Stimulated activated CD8-positive, alpha-beta memory T cell treated with anti-CD3 and anti-CD28 coated beads, Interleukin-4, amount 100 ng/mL, for 48 hours (primary cell): Measurements from ENCODE around the gene RRAGA.
"Not testable (repeated sequence)": the region's sequence is repeated elsewhere in the genome, so short reads cannot be mapped to it uniquely, and the experiment has no call there.

ENCODE experiments used
- DNase-seq: peaks from one replicate; pipeline ENCODE4 v3.0.0-alpha.2; 2020

RRAGA gene, protein sequence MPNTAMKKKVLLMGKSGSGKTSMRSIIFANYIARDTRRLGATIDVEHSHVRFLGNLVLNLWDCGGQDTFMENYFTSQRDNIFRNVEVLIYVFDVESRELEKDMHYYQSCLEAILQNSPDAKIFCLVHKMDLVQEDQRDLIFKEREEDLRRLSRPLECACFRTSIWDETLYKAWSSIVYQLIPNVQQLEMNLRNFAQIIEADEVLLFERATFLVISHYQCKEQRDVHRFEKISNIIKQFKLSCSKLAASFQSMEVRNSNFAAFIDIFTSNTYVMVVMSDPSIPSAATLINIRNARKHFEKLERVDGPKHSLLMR

DNA sequence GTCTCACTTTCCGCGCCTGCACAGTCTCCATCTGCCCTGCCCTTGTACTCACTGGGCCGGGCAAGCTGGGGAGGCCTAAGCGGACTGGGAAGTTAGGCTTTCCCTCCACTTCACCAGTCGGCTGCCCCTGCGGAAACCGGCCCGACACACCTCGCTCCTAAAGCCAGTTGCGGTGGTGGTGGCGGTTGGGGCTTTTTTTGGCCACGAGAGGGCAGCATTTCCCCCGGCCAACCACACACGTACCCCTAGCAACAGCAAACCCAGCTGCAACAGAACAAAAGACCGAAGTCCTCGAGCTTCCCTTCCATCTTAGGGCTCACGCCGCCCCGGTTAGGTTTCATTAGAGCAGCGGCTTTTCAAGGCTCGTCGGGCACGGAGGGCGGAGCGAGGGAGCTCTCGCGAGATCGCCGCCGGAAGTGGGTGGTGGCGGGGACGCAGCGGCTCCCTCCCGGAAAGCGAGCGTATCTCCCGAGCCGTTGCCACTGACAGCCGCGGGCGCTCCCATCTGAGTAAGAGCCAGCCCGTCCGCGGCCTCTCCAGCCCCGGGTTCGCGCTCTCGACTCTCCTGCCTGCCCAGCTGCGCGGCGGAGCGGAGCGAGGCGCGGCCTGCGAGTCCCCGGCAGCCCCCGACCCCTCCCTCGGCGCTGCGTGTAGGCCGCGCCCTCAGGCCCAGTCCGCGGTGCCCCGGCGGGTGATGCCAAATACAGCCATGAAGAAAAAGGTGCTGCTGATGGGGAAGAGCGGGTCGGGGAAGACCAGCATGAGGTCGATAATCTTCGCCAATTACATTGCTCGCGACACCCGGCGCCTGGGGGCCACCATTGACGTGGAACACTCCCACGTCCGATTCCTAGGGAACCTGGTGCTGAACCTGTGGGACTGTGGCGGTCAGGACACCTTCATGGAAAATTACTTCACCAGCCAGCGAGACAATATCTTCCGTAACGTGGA is at the start of gene RRAGA:
Gene RRAGA (plus strand): TSS at position 462 of the 951 bp plus-strand sequence. CDS start 233 bp downstream, at position 695.
- peak; percentile 95 for DNase-seq

DNA sequence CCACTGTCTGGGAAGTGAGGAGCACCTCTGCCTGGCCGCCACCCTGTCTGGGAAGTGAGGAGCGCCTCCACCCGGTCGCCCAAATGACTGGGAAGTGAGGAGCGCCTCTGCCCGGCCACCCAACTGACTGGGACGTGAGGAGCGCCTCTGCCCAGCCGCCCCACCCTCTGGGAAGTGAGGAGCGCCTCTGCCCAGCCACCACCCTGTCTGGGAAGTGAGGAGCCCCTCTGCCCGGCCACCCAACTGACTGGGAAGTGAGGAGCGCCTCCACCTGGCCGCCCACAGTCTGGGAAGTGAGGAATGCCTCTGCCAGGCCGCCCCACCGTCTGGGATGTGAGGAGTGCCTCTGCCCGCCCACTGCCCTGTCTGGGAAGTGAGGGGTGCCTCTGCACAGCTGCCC is 49.1 kb upstream of the RRAGA start:
- DNase-seq = no peak

DNA sequence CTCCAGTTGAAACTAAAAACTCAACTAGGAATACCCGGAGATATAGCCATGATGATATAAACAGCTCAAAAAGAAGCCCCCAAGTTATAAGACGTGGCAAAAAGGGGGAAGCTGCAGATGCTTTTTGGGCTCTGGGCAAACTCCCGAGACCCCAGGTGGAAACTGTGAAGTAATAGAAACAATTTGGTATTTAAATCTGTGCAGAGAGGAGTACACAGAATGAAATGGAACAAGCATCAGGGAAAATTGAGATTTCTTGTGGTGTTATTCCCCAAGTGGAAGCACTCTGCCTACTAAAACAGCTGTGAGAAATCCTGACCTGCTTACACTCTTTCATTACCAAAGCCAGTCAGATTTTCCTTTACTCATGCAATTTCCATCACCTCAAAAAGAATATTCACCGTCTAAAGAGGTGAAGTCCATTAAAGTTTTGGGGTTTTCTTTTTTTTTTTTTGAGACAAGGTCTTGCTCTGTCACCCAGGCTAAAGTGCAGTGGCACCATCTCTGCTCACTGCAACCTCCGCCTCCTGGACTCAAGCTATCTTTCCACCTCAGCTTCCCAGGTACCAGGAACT is 39.7 kb upstream of the RRAGA start:
- DNase-seq = no peak

DNA sequence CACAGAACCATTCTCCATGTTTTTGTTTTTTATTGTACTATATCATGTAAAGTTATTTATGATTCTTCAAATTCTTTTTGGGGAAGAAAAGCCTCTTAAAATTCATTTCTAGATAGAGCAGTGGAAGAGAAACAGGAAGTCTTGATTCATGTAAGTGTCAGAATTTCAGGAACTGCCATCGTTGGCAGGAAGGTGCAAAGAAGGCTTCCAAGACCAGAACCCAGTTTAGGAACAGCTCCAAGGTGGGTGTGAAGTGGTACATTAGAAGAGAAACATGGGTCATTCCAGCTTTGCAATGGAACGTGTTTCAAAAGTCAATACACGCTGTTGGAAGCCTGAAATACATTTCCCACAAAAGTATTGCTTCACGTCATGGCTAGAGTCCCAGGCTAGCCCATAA is 31.0 kb upstream of the RRAGA start:
- no peak for DNase-seq

DNA sequence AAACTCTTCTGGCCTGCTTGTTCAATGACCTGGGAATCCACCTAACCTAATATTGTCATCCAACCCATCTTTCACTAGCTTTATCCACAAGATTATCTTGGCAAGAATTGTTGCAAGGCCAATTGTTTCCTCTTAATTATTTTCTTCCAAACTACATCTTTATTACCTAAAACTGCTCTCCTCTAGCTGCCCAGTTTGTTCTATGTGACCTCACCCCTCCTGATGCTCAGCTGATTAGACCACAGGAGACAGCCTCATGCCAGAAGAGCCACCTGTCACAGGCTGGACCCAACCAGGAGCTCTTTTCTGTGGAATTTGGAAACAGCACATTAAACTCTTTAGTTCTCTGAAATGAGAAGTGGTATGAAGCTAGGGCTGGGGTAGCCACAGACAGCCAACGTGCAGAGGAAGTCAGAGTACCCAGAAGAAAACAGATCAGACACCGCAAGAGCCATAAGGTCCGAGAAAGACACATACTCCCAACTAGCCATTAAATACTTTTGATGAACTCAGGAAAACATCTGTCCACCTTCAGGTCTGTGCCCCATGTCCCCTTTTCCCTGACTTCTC is 28.3 kb upstream of the RRAGA start:
- DNase-seq = no peak

DNA sequence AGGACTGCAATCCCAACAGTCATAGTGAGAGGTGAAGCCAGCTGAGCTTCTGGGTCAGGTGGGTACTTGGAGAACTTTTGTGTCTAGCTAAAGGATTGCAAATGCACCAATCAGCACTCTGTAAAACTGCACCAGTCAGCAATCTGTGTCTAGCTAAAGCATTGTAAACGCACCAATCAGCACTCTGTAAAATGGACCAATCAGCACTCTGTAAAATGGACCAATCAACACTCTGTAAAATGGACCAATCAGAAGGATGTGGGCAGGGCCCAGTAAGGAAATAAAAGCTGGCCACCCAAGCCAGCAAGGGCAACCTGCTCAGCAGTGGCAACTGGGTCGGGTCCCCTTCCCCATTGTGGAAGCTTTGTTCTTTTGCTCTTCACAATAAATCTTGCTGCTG is 27.6 kb upstream of the RRAGA start:
- DNase-seq = not testable (repeated sequence)

DNA sequence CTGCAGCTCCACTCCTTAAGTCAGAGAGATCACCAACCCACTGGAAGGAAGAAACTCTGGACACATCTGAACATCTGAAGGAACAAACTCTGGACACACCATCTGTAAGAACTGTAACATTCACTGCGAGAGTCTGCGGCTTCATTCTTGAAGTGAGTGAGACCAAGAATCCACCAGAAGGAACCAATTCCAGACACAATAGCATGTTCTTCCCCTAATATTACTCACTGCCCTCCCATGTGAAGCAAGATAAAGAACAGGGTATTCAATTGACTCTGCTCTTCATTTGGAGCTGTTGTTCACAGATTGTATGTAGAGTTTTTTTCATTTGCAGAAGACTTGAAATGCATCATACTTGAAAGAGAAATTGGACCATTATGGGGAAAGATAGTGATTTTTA is 27.0 kb upstream of the RRAGA start:
- DNase-seq = no peak

DNA sequence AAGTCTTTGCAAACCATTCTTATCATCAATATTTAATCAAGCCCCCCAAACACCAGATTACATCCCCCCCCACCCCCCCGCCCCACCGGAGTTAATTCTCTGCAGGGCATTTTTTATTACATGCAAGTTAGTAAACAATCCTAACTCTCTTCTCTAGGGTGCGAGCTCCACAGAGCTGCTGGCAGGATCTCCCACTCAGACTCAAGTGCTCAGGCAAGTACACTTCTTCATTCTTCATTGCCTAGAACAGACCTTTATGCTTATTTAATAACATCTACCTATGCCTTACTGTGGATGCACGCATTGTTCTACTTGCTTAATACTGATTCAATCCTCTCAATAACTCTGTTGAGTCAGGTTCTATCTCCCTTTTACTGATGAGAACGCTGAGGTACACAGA is 26.1 kb upstream of the RRAGA start:
- DNase-seq = no peak

DNA sequence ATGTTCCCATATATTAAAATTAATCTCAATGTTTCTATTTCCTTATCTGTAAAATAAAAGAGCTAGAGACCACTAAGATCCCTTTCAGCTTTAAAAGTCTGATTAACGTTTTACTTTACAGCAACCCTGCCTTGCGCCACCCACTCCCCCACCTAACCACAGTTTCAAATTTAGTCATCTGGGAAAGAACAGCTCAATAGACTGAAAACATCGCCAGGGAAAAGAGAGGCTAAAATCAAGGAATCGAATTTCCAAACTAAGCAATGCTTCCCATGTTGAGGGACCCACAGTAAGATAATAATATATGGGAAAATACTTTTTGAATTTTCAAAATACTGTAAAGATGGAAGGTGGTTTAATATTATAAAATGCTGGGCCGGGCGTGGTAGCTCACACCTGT is 22.9 kb upstream of the RRAGA start:
- DNase-seq = no peak

DNA sequence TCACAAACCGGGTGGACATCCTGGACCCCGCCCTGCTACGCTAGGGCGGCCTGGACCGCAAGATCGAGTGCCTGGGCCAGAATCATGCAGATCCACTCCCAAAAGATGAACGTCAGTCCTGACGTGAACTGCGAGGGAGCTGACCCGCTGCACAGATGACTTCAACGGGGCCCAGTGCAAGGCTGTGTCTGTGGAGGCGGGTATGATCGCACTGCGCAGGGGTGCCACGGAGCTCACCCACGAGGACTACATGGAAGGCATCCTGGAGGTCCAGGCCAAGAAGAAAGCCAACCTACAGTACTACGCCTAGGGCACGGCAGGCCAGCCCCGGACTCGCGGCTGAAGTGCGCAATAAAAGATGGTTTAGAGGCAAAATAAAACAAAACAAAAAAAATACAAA is 21.4 kb upstream of the RRAGA start:
- no peak for DNase-seq

DNA sequence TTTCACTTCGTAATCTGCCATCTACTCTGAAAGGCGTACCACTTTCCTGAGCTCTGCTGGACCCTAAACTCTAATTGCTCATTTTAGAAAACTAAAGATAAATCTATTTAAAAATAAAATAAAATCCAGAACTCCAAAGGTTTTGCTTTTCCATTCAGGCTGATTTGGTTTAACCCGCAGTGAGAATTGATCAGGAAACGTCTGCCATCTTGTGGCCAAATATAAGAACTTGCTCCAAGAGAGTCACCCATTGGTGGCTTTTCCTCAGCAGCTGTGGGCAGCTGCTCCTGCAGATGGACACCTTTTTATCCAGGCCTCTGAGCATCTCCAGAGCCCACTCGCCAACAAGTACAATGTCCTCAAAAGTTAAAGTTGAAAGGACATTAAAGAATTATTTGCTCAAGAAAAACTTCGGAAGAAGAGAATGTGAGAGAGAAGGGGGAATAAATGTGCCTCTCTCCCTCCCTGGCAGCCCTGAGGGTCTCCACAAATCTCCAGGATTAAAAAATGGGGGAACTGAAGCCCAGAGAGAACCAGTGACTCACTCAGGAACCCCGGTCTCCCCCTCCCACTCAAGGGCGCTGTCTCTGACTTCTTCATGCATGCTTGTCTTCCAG is 20.3 kb upstream of the RRAGA start:
- peak; percentile 36 for DNase-seq

DNA sequence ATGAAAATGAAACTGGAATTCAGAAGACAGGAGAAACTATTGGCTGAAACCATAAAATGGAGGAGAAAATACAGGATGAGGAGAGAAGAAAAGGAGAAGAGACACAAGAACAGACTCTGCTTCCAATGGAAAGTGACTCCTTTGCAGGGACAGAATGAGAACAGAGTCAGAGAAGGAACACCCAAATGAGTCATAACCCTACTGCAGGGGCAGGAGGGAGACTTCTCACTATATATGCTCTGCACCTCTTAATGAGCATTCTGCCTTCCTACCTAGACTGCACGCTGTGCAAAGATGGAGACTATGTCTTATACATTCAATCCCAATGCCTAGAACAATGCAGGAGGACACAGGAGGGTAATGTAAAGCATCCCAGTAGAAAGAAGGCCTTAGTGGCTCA is 18.3 kb upstream of the RRAGA start:
- no peak for DNase-seq

DNA sequence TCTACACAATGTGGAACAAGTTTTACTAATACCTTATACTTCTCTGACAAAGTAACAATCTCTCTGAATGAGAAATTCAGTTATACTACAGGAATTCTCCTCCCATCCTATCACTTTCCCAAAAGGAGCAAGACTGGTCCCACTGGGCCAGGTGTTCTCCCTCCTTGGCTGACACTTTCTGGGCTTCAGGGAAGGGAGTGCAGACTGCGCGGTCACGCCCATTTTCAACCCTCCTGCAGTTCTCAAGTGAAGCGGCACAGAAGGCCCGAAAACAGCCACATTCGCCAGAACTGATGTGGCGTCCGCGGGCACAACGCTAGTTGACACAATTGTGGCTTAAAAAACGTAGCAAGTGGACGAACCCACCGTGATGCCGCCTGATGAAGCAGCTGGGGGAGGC is 16.8 kb upstream of the RRAGA start:
- DNase-seq = no peak

DNA sequence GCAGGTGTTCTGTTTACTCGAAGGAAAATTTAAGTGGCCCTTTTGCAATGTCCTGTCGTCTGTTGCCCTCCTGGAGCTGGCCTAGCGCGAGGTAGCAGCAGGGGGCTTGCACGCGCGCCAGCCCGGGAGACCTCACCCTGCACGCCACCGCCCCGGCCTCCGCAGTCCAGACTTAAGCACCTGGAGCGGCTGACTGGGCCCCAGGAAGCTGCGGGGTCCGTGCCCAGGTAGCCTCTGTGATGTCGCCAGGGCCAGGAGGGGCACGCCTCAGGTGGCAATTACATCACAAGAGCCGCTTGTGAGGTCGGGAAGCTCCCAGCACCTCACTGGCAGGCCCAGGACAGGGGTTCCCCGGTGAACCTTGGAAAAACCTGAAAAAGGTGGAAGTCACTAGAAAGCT is 16.2 kb upstream of the RRAGA start, which contains the start of gene SAXO1:
Gene SAXO1 (minus strand): TSS at position 195 of the 400 bp plus-strand sequence. CDS start 301 bp downstream, outside the sequence.
- no peak for DNase-seq

DNA sequence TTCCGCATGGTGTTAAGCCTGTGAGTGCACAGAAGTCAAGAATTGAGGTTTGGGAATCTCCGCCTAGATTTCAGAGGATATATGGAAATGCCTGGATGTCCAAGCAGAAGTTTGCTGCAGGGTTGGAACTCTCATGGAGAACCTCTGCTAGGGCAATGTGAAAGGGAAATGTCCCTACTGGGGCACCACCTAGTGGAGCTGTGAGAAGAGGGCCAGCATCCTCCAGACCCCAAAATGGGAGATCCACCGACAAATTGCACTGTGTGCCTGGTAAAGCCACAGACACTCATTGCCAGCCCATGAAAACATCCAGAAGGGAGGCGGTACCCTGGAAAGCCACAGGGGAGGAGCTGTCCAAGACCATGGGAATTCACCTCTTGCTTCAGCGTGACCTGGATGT is 12.6 kb upstream of the RRAGA start:
- DNase-seq = no peak

DNA sequence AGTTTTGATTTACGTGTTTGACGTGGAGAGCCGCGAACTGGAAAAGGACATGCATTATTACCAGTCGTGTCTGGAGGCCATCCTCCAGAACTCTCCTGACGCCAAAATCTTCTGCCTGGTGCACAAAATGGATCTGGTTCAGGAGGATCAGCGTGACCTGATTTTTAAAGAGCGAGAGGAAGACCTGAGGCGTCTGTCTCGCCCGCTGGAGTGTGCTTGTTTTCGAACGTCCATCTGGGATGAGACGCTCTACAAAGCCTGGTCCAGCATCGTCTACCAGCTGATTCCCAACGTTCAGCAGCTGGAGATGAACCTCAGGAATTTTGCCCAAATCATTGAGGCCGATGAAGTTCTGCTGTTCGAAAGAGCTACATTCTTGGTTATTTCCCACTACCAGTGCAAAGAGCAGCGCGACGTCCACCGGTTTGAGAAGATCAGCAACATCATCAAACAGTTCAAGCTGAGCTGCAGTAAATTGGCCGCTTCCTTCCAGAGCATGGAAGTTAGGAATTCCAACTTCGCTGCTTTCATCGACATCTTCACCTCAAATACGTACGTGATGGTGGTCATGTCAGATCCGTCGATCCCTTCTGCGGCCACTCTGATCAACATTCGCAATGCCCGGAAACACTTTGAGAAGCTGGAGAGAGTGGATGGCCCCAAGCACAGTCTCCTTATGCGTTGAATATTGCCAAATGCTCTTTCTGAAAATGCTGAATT is 850 bp downstream of the RRAGA start:
- DNase-seq = peak; percentile 26

DNA sequence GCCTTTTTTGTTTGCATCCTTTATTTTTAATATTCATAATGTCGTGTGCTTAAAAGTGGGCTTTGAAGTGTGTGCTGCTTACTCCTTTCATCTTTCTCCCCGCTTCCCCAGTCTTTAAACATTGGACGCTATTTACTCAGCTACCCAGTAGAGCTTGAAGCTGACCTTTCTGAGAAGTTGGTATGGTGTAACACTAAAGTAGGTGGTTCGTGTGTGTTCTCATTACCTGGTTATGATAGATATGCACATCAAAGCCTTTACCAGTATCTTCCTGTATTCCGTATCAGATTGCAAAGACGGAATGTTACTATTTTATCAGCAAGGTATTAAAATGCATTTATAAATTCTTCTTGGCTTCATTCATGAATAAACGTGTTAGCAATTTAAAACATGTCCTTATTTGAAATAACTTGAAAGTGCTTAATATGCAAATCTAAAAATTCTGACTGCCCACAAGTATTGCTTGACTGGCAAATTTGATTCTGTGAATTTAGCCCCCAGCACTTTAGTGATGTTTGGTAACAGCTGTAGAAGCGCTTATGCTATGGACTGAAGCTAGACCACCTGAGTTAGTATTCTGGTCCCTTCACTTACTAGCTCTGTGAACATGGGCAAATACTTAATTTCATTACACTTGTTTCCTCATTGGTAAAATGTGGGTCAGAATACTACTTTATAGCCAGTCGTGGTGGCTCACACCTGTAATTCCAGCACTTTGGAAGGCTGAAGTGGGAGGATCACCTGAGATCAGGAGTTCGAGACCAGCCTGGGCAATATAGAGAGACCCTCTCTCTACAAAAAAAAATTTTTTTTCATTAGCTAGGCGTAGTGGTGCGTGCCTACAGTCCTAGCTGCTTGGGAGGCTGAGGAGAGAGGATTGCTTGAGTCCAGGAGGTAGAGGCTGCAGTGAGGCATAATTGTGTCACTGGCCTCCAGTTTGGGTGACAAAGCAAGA is 1.7 kb downstream of the RRAGA start:
- DNase-seq = no peak

DNA sequence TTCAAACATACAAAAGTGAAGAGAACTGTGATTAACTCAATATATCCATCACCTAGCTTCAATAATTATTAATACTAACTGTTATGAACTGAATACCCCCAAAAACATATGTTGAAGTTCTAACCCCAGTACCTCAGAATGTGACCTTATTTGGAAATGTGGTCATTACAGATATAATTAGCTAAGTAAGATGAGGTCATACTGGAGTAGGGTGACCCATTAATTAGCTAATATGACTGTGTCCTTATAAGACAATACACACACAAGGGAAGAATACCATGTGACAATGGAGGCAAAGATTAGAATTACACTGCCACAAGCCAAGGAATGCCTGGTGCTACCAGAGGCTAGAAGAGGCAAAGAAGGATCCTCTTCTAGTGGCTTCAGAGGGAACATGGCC is 7.8 kb downstream of the RRAGA start:
- no peak for DNase-seq

DNA sequence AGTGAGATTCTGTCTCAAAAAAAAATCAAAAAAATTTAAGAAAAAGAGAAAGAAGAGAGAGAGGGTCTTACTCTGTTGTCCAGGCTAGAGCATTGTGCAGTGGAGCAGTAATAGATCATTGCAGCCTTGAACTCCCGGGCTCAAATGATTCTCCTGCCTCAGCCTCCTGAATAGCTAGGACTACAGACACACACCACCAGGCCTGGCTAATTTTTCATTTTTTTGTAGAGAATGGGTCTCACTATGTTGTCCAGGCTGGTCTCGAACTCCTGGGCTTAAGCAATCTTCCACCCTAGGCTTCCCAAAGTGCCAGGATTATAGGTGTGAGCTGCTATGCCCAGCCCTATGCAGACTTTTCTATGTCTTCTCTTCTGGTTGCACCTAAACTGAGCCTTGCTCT is 25.0 kb downstream of the RRAGA start:
- DNase-seq = no peak

DNA sequence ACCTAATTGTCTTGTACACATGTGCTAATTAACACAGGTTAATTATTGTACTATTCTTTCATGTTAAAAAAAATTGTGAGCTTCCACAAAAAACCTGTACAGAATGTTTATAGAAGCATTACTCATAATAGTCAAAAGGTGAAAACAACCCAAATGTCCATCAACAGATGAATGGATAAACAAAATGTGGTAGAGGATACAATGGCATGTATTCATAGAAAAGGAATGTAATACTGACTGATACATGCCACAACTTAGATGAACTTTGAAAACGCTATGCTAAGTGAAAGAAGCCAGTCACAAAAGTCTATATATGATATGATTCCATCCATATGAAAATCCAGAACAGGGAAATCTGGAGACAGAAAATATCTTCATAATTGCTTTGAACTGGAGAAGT is 25.6 kb downstream of the RRAGA start:
- DNase-seq = no peak

DNA sequence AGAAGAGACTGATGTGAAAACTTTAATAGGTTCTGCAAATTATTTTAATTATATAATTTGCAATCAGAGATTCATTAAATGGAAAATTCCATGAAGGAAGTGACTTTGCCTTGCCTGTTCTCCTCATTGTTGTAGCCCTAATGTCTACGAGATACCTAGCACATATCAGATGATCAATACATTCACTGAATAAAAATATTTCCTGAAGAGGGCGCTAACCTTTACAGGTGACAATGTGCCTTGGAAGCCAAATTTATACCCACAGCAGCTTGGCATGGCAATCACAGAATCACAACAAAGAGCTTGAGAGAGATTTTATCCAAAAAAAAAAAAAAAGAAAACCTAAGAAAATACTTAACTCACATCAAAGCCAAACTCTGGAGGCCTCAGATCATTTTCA is 36.1 kb downstream of the RRAGA start:
- no peak for DNase-seq
